GM19193 (cell line): ENCODE data around the gene TAOK3.

Source experiments
- POLR2A ChIP-seq: IDR thresholded peaks from 4 replicates; pipeline ENCODE4 v1.6.1; 2011; ENCODE audit not compliant: insufficient read depth, insufficient read length; ENCODE audit errors: extremely low read depth

Gene TAOK3

DNA sequence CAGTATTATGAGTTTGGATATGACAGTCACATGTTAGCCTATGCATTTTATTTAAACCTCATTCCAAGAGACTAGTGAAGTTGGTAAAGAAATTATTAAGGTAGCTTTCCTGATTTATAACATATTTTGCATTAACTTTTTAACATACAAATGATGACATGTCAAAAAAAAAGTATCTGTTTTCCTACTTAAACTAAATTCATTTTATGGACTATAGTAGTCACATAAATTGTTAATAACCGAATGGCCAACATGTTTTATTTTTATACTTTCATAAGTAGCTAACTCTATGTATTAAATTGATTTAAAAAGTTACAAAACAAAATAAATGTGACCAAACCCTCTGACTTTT, 14.7 kb downstream of the TAOK3 start:
- no peak for TF ChIP-seq POLR2A

DNA sequence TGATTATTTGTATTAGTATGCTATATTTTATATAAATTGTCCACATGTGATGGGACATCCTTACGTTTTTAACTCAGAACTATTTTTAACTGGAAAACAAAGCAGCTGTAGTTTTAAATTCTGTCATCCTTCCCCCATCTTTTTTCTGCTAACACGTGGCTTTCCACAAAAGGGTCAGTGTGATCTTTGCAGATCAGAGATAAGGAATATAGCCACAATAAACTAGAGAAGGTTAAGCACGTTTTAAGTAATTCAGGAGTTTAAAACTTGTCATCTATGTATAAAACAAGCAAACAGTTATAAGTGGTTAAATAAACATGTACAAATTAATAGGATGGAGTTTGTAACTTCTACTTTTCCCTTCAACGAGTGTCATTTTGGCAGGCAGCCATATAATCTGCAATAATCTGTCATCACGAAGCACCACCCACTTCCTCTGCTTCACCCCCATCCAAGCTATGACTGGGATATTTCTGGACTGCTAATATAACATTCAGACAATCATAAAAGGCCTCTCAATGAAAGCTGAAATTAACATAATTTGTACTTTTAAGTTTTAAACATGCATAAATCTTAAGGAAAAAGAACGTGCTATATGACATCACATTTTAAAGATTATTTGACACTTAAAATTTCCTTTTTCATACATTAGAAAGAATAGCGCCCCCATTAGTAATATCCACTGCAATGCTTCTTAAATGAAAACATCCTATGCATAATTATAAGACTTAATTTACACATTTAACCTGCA, 15.3 kb downstream of the TAOK3 start:
- no peak for TF ChIP-seq POLR2A

DNA sequence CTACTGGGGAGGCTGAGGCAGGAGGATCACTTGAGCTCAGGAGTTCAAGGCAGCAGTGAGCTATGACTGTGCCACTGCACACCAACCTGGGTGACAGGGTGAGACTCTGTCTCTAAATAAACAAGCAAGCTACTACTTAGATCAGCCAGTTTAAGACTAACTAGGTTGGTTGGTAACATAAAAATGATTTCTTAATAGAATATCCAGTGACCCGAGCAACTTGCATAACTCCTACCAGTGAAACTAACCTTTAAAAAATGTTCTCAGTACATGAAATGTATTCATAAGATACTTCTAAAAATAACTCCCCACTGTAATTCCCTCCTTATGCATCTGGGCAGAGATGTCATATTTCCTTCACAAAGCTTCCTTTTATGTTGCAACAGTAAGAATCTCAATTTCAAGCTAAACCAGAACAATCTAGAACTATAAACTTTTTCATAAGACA, 15.9 kb downstream of the TAOK3 start:
- no peak for TF ChIP-seq POLR2A

DNA sequence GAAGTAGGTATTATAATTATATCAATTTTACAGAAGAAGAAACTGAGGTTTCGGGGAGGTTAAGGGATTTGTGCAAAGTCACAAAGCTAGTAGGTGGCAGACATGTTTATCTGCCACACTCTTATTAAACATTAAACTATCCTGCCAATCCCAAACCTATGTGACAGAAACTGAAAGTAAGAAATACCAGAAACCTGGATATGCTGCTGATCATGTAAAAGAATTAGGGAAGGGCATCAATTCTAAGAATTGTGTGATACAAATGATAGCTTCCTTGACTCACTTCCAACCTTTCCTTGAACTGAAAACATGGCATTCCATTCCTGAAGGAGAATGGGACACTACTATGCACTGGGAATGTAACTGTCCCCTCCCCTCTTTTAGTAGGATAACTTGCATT, 16.9 kb downstream of the TAOK3 start:
- TF ChIP-seq POLR2A, result no peak

DNA sequence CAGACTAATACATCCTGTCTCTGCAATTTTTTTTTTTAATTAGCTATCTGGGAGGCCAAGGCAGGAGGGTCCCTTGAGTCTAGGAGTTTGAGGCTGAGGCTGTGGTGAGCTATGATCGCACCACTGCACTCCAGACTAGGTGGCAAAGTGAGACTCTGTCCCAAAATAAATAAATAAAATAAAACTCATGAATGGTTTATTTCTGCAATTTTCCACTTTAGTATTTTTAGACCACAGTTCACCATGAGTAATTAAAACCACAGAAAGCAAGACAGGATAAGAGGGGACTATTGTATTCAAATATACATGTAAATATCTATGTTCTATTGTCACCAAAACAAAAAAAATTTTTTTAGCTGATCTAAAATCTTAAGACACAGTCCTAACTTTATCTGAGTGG, 17.8 kb downstream of the TAOK3 start:
- no peak for TF ChIP-seq POLR2A

DNA sequence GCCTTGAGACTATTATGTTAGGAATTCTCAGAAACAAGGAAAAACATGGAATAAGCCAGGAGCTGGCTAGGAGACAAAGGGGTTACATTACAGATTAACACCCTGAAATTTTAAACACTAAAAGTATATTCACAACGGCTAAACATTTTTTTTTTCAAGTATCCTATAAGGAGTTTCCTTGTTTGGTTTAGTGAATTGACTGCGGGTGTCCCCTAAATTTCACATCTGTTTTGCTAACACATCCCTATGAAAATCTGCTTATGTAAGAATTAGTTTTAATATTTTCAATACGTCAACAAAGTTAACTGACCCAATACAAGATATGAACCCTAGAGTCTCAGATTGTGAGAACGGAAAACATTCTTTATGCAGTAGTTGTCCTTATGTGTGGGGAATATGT, 19.0 kb downstream of the TAOK3 start:
- TF ChIP-seq POLR2A, result no peak

DNA sequence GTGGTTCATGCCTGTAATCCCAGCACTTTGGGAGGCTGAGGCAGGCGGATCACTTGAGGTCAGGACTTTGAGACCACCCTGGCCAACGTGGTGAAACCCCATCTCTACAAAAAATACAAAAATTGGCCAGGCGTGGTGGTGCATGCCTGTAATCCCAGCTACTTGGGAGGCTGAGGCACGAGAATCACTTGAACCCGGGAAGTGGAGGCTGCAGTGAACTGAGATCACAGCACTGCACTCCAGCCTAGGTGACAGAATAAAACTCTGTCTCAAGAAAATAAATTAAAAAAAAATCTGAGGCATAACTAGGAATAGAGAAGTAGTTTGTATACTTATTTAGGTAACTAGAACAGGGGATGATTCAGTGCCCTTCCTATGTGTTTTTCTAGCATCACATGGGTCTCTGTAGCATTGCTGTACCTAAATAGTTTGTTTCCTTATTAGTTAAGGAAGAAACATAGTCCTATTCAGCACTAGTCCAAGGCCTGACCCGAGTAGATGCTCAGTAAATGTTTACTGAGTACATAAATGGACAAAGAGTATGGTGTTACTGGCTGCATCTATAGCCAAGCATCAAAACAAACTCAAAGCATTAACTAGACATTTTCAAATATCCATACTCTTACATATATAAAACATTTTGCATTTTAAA, 21.7 kb downstream of the TAOK3 start:
- TF ChIP-seq POLR2A, result no peak

DNA sequence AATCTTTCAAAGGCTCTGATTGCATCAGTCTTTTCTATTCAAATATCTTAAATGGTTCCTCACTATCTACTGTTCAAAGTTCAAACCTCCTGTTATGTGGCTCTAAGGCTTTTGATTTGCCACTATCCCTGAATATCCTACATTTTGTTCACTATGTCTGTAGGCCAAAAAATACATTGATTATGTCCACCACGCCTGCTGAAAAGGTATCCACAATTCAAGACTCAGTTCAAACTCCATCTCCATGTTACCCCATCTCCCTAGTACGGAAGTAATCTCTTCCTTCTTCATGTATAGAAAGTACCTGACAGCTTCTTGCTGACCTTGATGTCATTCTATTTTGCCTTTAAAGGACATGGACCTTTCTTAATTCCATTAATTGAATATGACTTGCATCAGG, 24.8 kb downstream of the TAOK3 start:
- TF ChIP-seq POLR2A, result no peak

DNA sequence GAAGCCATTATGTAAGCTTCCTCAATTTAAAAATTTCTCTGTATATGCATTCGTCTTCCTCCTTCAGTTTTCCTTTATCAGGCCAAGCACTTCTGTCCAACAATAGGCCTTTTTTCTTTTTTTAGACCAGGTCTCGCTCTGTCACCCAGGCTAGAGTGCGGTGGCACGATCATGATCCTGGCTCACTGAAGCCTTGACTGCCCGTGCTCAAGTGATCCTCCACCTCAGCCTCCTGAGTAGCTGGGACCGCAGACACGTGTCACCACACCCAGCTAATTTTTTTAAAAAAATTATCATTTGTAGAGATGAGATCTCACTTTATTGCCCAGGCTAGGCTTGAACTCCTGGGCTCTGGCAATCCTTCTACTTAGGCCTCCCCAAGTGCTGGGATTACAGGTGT, 25.8 kb downstream of the TAOK3 start:
- TF ChIP-seq POLR2A, result no peak

DNA sequence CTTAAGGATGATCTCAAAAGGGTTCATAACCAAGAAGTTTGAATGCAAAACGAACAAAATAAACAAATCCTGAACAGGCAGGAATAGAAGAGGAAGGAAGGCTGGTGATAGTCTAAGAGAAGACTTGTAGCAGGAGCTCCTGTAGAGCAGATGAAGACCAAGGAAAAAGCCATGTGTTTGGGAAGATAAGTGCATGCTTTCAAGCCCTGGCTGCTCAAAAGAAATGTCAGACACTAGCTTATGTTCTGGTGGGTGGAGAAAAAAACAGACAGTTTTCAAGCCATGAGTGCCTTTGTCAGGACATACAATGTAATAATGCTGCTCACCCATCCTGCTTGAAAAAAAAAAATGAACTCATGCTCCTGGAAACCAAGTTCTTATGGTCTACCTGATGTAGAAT, 27.4 kb downstream of the TAOK3 start:
- no peak for TF ChIP-seq POLR2A

DNA sequence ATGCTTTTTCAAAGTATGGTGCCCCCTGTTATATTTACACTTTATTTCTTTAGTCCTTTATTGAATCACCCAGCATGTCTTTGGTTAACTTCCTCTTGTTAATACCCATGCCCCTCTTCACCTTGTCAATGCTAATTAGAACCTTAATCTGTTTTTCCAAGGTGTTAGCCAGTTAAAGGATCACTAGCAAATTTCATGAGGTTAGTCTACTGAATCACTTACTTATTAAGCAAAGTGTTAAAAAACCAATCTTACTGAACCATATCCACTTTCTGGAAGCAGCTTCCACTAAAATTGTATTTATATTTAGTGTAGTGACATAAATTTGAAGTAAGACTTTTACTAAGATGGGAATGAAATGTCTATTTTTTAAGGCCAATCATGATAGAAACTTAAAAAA, 27.9 kb downstream of the TAOK3 start:
- TF ChIP-seq POLR2A, result no peak

DNA sequence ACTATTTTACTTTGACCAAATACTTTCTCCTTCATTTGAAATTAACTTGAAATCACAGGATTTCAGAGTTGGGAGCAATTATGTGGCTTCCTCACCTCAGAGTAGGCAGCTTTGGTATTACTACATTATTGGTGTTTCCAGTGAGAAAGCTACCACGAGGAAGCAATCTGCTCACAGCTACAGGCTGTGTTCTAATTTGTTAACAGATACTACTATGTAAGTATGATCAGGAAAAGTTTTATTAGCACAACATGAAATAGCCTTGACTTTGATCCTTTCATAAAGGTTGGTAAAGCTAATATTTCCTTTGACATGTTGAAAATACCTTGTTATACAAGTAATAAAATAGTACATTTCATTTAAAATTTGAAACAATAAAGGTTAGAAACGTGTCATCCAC, 30.6 kb downstream of the TAOK3 start:
- no peak for TF ChIP-seq POLR2A

DNA sequence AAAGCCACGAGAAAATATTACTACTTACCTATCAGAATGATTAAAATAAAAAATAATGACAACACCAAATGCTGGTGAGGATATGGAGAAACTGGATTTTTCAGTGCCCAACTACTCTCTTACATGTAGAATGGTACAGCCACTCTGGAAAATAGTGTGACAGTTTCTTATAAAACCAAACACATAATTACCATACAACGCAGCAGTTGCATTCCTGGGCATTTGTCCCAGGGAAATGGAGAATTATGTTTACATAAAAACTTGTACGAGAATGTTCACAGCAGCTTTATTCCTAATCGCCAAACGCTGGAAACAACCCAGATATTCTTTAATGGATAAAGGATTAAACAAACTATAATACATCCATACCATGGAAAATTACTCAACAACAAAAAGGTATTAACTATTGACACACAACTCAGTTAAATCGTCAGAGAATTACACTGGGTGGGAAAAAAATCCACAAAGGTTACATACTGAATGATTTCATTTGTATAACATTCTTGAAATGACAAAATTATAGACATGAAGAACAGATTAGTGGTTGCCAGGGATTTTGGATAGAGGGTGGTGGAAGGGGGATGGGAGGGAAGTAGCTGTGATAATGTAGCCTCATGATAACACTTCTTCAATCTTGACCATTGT, 35.4 kb downstream of the TAOK3 start:
- TF ChIP-seq POLR2A, result no peak

DNA sequence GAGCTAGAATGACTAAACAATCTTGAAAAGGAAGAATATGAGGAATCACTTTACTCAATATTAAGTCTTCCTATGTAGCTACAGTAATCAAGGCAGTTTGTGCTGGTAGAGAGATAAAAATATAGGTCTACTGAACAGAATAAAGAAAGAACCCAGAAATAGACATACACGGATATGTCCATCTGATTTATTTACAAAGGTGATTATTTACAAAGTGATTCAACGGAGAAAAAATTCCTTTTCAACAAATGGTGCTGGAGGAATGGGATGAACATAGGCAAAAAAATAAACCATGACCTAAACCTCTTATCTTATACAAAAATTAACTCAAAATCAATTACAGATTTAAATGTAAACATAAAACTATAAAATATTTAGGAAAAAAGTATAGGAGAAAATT, 36.6 kb downstream of the TAOK3 start:
- TF ChIP-seq POLR2A, result no peak

DNA sequence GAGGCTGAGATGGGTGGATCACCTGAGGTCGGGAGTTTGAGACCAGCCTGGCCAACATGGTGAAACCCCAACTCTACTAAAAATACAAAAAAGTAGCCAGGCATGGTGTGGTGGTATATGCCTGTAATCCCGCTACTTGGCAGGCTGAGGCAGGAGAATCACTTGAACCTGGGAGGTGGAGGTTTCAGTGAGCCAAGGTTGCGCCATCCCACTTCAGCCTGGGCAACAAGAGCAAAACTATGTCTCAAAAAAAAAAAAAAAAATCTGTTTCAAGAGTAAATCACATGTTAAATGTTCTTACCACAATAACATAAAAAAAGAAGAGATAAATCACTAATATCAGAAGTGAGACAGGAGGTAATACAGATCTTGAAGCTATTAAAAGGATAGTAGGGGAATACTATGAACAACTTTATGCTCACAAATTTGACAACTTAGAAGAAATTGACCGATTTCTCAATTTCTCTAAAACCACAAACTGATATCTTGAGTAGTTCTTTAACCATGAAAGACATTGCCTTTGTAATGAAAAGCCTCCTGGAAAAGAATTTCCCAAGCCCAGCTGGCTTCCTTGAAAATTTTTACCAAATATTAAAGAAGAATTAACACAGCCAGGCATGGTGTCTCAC, 37.7 kb downstream of the TAOK3 start:
- no peak for TF ChIP-seq POLR2A

DNA sequence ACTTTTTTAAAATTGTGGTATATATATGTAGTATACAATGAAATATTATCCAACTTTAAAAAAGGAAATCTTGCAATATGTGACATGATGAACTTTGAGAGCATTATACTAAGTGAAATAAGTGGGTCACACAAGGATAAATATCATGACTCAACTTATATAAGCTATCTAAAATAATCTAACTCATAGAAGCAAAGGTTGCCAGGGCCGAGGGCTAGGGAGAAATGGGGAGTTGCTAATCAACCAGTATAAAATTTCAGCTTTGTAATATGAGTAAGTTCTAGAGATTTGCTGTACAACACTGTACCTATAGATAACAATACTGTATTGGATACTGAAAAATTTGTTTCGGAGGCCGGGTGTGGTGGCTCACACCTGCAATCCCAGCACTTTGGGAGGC, 38.5 kb downstream of the TAOK3 start:
- no peak for TF ChIP-seq POLR2A

DNA sequence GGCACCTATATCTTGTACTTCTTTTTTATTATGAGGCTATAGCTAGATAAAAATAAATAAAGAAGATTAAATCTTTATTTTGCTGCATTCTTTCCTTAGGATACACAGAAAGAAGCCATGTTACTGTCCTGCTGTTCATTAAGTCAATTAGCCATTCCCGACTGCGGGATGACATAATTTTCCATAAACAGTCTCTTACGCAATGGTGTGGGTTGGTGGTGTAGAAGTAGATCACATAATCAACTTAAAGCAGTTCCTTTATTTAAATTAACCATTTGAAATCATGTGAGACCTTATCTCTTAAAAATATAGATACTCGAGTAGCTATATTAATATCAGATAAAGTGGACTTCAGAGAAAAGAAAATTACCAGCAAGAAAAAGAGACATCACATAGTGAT, 40.2 kb downstream of the TAOK3 start:
- no peak for TF ChIP-seq POLR2A
